Esophagus muscularis mucosa (tissue), 4 donors: Measurements from ENCODE around the gene ATF6.

Source experiments
- CTCF ChIP-seq, 3 experiments: fragments of 200-600 bp in 2 of 3; fragments of 450-650 bp in 1 of 3; sonication (generic) in 2 of 3; IDR thresholded peaks; one replicate each; pipeline ENCODE4 v1.5.1; 2017 to 2019; ENCODE audit warnings: antibody characterized with exemption in 3 of 3, mild to moderate bottlenecking in 2 of 3, moderate library complexity in 1 of 3
- EP300 ChIP-seq: sonication (generic); formaldehyde crosslinking; IDR thresholded peaks from one replicate; pipeline ENCODE4 v1.6.1; 2017; ENCODE audit warnings: antibody characterized with exemption
- POLR2A ChIP-seq: fragments of 450-650 bp; IDR thresholded peaks from one replicate; pipeline ENCODE4 v1.6.1; 2017; ENCODE audit warnings: antibody characterized with exemption, moderate library complexity, mild to moderate bottlenecking, low read depth
- POLR2AphosphoS5 ChIP-seq, 2 donors: sonication (generic); formaldehyde crosslinking; IDR thresholded peaks; one replicate each; pipeline ENCODE4 v1.6.1; 2017; ENCODE audit warnings: antibody characterized with exemption in 2 of 2

GRCh38 chr1:161887730-161888287, 121.7 kb downstream of the ATF6 start:
- TF ChIP-seq CTCF (IDR thresholded peaks at IDR 0.05) (no peak), POLR2A (no peak), POLR2AphosphoS5 (IDR thresholded peaks at IDR 0.05) (no peak), EP300 (no peak)
